EH (cell line): ENCODE results near the gene PI16.

ENCODE experiments used
- DNase-seq: peaks from one replicate; pipeline ENCODE4 v3.0.0-alpha.2; 2015; ENCODE audit warnings: low read depth

PI16 gene, protein sequence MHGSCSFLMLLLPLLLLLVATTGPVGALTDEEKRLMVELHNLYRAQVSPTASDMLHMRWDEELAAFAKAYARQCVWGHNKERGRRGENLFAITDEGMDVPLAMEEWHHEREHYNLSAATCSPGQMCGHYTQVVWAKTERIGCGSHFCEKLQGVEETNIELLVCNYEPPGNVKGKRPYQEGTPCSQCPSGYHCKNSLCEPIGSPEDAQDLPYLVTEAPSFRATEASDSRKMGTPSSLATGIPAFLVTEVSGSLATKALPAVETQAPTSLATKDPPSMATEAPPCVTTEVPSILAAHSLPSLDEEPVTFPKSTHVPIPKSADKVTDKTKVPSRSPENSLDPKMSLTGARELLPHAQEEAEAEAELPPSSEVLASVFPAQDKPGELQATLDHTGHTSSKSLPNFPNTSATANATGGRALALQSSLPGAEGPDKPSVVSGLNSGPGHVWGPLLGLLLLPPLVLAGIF

DNA sequence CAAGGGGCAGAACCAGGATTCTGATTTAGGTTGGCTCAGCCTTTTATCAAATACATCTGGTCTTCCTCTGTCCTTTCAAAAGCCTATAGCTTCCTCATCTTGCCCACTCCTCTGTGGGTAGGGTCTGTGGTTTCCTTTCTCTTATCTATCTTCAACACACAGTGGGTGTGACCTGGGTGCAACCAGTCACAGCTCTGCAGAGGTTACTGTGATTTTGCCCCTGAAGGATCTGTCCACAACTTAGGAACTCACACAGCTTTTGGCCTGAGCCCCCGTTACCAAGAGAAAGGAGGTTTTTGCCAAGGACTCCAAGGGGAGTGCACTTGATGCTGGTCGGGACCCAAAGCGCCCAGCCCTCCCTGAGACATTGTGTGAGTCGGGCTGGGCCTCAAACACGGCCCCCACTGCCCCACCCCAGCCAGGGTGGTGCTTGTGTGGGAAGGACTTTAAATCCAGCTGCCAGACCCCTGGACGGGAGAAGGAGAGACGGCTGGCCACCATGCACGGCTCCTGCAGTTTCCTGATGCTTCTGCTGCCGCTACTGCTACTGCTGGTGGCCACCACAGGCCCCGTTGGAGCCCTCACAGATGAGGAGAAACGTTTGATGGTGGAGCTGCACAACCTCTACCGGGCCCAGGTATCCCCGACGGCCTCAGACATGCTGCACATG lies at the start of gene PI16:
PI16 (plus strand) TSS at position 477 of the 670 bp plus-strand sequence; CDS start at position 500, 23 bp downstream.
- DNase-seq: no peak

GRCh38 chr6:36904851-36905393 lies 49.6 kb upstream of the PI16 start:
- DNase-seq: no peak

- DNase-seq: no peak
Observed at GRCh38 chr6:36906539-36907325, 47.8 kb upstream of the PI16 start.

DNA sequence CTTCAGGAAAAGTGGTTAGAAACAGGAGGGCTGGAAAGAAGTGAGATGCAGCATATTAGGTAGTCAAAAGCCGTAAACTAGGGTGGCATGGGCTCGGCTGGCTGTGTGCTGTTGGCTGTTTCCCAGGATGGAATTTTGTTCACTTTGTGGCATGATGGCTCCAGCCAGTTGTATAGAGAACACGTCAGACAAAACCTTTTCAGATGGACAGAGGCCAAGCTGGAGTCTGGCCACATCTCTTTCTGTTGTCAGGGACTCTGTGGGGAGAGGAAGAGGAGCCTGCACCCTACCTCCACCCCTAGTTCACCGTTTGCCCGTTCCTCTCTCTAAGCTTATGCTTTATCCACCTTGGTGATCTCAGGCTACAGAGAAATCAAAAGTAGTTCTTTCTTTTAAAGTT lies 46.8 kb upstream of the PI16 start:
- DNase-seq: no peak

GRCh38 chr6:36908747-36909146 lies 45.8 kb upstream of the PI16 start:
- DNase-seq: no peak

DNA sequence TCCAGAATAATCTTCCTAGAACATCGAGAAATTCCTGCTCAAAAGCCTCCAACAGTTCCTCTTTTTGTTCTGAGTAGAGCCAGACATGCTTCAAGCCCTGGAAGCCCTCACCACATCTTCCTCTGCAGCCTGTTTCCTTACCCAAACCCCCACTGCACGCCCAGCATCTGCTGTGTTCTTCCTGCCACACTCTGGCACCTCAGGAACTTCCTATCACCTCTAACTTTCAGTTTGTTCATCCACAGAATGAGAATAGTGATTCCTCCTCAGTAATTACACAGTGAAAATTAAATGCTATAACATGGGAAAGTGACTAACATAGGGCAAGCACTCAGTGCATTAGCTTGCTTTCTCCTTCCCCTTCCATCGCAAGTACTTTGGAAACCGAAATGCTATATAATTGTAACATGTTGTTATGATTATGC lies 42.5 kb upstream of the PI16 start:
- peak; percentile 14 for DNase-seq

- peak; percentile 95 for DNase-seq
Observed at GRCh38 chr6:36912586-36912985, 42.0 kb upstream of the PI16 start.

GRCh38 chr6:36913082-36913481 lies 41.5 kb upstream of the PI16 start:
- DNase-seq: no peak

DNA sequence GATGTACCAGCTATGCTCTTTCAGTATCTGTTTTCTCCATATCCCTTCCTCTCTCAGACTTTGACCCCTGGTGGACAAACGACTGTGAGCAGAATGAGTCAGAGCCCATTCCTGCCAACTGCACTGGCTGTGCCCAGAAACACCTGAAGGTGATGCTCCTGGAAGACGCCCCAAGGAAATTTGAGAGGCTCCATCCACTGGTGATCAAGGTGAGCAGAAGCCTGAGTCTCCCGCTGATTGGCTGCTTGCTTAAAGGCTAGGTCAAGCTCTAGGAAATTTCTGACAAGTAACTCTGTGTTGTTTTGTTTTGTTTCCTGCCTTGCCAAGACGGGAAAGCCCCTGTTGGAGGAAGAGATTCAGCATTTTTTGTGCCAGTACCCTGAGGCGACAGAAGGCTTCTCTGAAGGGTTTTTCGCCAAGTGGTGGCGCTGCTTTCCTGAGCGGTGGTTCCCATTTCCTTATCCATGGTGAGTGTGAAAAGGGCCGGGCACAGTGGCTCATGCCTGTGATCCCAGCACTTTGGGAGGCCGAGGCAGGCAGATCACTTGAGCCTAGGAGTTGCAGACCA lies 40.2 kb upstream of the PI16 start:
- DNase-seq: peak; percentile 64

DNA sequence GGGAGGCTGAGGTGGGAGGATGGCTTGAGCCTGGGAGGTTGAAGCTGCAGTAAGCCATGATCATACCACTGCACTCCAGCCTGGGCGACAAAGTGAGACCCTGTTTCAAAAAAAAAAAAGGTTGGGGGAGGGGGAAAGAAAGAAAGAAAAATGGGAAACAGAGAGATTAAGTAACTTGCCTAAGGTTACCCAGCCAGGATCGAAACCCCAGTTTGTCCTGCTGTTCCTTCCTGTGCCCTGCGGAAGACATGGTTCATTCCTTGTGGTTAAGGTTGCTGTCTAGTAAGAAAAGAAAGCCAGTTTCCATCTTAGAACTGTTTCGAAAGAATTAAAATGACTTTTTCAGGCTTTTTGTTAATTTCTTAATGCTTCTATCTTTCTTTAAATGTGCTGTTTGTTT lies 38.9 kb upstream of the PI16 start:
- no peak for DNase-seq

- peak; percentile 22 for DNase-seq
Observed at GRCh38 chr6:36916126-36916525, 38.4 kb upstream of the PI16 start.

GRCh38 chr6:36917541-36918193 lies 36.9 kb upstream of the PI16 start:
- peak; percentile 97 for DNase-seq

GRCh38 chr6:36920049-36920448 lies 34.5 kb upstream of the PI16 start:
- DNase-seq: no peak

DNA sequence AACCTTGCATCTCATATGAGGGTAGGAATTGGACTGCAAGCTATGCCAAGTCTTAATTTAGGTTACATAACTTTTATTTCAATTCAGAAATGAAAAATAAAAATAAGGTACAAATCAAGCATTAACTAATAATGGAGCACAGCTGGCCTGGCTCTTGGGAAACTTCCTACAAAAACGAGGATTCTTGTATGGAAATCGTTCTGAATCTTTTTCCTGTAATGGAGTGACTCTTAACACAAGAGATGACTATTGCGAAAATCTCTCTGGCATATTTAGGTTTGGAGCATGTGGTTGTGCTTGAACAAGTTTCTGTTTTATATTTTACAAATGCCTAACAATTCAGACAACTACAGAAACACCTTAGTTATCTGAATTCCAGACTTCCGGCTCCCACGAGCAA lies 34.0 kb upstream of the PI16 start:
- peak; percentile 35 for DNase-seq

DNA sequence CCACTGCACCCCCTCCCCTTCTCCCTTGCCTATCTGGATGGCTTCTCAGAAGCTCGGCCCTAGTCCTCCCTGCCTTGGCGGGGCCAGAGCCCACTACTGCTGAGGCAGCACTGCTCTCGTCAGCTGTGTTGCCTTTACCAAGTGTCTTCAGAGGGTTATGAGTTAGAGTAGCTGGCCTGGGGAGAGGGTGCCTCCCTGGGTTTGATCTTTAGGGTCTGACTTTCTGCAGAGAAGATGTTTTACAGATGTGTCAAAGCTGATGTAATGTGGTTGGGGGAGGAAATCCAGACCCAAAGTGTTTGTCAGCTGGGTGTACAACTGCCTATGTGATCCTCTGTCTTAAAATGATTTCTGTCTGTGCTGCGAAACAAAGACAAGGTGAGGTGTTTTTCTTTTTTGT lies 30.4 kb upstream of the PI16 start:
- peak; percentile 44 for DNase-seq

DNA sequence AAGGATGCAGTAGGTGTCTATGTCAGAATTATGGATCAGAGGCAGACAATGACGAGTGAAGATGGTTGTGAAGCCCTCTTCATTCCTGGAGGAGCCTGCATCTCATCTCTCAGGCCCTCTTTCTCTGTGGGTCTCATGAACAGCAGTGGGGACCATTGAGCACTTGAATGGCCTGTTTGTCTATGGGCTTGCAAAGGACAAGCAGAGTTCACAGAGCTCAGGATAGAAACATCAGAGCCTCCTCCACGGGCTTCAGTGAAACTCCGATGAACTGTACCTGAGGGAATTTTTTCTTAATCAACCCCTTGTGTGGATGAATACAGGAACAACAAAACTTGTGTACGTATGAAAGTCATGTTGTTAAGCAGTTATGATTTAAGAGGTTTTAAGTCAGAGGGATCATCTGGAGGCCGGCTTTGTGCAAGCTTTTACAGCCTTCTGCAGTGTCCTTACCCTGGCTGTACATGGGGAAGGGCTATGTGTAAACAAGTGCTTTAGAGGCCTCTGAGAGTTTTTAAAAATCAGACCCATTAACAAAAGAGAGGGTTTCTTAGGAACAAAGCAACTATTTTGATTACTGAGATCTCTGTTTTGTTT lies 29.7 kb upstream of the PI16 start:
- no peak for DNase-seq

DNA sequence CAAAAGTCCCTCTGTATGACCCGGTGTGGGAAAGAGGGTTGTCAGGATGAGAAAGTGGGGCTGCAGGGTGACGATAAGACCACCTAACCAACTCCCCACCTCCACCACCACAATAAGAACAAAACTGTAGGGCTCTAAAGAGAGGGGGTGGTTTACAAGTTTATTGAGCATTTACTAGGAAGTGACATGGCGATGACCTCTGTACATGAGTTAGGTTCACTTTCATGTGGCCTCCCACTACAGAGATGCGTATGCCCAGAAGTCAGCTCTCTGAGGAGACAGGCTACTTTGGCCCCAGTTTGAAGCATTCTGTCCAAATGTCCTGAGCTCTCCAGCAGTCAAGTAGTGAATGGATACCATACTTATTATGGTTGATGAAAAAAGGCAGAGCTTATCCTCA lies 28.7 kb upstream of the PI16 start:
- DNase-seq: no peak

DNA sequence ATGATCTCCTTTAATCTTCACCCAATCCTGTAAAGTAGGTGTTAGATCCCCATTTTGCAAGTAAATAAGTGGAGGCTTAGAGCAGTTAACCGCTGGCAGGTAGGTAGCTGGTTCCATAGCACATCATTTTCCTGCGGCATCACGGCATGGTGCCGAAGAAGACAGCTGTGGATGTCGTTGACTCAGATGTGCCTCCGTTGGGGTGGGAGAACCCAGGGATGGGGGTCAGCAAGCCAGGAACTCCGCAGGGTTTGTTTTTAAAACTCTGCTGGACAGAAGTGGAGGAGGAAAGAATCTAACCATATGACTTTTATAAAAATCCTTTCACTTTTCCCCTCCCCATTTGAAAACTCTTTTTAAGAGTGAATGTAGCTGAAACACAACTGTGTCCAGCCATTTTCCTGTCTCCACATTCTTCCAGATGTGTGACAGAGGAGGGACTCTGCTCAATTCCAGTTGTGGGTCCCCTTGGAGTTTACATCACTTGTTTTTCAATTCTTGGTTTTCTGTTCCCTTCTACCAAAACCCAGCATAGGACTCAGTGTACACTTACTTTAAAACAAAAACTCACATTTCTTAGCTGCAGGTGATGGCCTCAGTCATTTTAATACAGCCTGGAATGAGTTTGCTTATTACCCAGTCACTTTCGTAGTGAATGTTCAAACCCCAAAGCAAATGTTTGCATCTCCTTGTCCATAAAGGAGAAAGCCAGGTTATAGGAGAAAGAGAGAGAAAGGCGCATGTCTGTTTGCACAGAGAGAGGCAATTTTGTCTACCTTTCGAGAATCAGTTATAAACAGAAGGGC lies 27.6 kb upstream of the PI16 start:
- DNase-seq: no peak

- peak; percentile 46 for DNase-seq
Observed at GRCh38 chr6:36927691-36928546, 26.6 kb upstream of the PI16 start.
